ENCODE measurements around the gene DKK3.

The DKK3 gene

DNA sequence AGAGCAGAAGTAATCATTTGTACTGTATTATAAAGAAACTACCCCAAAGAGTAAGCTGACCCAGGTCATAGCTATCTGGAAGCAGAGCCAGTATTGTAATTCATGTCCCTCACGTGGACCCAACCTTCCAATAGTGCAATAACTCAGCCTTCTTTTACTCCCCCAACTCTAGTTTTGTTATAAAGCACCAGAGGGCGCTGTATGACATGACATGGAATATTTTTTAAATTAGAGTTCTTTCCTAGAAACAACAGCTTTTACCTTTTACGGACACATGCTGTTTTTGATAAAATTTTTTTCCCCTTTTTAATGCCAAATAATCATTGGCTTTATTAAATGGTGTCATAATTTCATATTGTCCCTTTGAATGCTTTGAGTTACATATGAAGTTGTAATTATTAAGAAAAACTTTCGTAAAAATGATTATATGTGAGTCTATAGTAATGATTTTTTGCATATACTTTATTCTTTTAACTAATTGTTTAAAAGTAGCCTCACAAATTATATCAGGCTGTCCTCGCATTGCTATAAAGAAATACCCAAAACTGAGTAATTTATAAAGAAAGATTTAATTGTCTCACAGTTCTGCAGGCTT is 76.9 kb downstream of the DKK3 start:
- no peaks in the 10 kb centered on the region for H3K27me3 ChIP-seq (ENCODE audit: control insufficient read depth, insufficient read depth, low read length)
- no peaks in the 10 kb centered on the region for H3K36me3 ChIP-seq (ENCODE audit: control insufficient read depth, insufficient read depth, low read length)
- no peak overlapping the region for H3K9ac ChIP-seq (ENCODE audit: low read length)
- no peak overlapping the region for H3K4me3 ChIP-seq (ENCODE audit: low read length)
- no peaks in the 10 kb centered on the region for H3K4me1 ChIP-seq (ENCODE audit: control insufficient read depth, insufficient read depth, low read length)
- H3K9me3 ChIP-seq (ENCODE audit: control insufficient read depth, low read length), result no peaks in the 10 kb centered on the region

DNA sequence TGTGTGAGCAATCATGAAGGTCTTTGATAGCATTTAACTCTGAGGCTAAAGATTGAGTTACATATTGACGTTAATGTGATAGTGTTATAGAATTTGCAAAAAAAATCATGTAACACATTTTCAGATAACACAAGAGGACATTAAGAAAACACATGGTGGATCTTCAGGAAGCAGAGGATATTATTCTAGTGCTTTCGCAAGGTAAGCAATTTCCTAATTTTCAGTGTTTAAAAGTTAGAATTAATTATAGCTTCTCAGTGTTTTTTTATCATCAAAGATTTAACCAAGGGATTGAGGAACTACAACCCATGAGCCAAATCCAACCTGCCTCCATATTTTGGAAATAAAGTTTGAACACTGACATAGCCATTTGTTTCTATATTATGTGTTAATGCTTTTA is 78.5 kb downstream of the DKK3 start:
- H3K27me3 ChIP-seq (ENCODE audit: control insufficient read depth, insufficient read depth, low read length), result no peaks in the 10 kb centered on the region
- no peaks in the 10 kb centered on the region for H3K9me3 ChIP-seq (ENCODE audit: control insufficient read depth, low read length)
- no peaks in the 10 kb centered on the region for H3K4me1 ChIP-seq (ENCODE audit: control insufficient read depth, insufficient read depth, low read length)
- no peaks in the 10 kb centered on the region for H3K36me3 ChIP-seq (ENCODE audit: control insufficient read depth, insufficient read depth, low read length)
- H3K9ac ChIP-seq (ENCODE audit: low read length), result no peak overlapping the region
- H3K4me3 ChIP-seq (ENCODE audit: low read length), result no peak overlapping the region

DNA sequence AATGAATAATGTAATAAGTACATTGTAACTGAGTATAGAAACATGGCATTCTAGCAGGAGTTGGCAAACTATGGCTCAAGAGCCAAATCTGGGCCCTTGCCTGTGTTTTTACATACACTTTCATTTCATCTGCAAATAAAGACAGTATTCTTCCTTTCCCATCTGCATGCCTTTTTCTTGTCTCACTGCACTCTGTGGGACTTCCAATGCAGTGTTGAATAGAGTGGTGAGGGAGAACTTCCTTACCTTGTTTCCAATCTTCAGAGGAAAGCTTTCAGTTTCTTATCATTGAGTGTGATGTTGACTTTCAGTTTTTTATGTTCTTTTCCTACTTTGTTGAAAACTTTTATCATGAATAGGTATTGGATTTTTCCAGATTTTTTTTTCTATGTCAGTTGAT is 84.6 kb downstream of the DKK3 start:
- Histone ChIP-seq H3K27me3 (ENCODE audit: control insufficient read depth, insufficient read depth, low read length) (no peaks in the 10 kb centered on the region), H3K36me3 (ENCODE audit: control insufficient read depth, insufficient read depth, low read length) (no peaks in the 10 kb centered on the region), H3K4me1 (ENCODE audit: control insufficient read depth, insufficient read depth, low read length) (no peaks in the 10 kb centered on the region), H3K9me3 (ENCODE audit: control insufficient read depth, low read length) (no peaks in the 10 kb centered on the region), H3K4me3 (ENCODE audit: low read length) (no peak overlapping the region), H3K9ac (ENCODE audit: low read length) (no peak overlapping the region)

DNA sequence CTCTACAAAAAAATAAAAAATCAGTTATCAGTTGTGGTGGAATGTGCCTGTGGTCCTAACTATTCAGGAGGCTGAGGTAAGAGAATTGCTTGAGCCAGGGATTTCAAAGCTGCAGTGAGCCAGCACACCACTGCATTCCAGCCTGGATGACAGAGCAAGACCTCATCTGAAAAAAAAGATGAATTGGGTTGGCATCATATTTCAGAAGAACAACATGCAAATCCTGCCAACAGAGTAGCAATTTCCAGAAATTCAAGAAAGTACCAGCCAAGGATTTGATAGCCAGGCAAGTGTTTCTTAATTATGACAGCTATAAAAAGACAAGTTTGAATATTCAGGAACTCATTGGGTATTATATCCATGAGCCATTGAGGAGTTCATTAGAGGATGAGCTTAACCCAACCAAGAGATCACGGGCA is 91.4 kb downstream of the DKK3 start:
- no peaks in the 10 kb centered on the region for H3K36me3 ChIP-seq (ENCODE audit: control insufficient read depth, insufficient read depth, low read length)
- H3K27me3 ChIP-seq (ENCODE audit: control insufficient read depth, insufficient read depth, low read length), result no peaks in the 10 kb centered on the region
- H3K4me1 ChIP-seq (ENCODE audit: control insufficient read depth, insufficient read depth, low read length), result no peaks in the 10 kb centered on the region

DNA sequence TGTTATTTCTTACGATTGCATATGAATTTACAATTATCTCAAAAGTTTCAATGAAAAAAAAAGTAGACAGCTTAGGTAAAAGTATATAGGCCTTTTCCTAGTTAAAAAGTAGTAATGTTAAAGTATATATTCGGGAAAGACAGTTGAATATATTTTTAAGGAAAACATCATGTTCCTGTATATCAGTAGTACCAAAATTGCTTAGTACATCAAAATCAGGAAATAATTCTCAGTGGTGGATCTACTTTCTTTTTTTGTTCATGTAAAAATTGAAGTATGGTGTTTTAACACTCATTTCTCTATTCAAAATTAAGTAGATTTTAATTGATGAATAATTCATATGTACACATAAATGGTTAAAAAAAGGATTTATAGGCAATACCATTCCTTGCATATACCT is 92.8 kb downstream of the DKK3 start:
- Histone ChIP-seq H3K9me3 (ENCODE audit: control insufficient read depth, low read length) (no peaks in the 10 kb centered on the region), H3K27me3 (ENCODE audit: control insufficient read depth, insufficient read depth, low read length) (no peaks in the 10 kb centered on the region), H3K4me1 (ENCODE audit: control insufficient read depth, insufficient read depth, low read length) (no peaks in the 10 kb centered on the region), H3K9ac (ENCODE audit: low read length) (no peak overlapping the region), H3K36me3 (ENCODE audit: control insufficient read depth, insufficient read depth, low read length) (no peaks in the 10 kb centered on the region), H3K4me3 (ENCODE audit: low read length) (no peak overlapping the region)

More for the DNA sequence above, 91.4 kb downstream of the DKK3 start:
- no peak overlapping the region for H3K9ac ChIP-seq (ENCODE audit: low read length)
- no peak overlapping the region for H3K4me3 ChIP-seq (ENCODE audit: low read length)
- no peaks in the 10 kb centered on the region for H3K9me3 ChIP-seq (ENCODE audit: control insufficient read depth, low read length)

DNA sequence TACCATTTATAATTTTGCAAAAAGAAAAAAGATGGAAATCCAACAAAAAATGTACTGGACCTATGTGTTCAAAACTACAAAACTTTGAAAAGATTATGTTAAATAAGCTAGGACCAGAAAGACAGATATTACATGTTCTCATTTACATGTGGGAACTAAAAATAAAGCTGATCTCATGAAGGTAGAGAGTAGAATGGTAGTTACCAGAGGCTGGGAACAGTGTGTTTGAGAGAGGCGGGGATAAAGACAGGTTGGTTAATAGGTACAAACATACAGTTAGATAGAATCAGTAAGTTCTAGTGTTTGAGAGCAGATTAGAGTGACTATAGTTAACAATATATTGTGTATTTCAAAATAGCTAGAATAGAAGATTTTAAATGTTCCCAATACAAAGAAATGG is 95.0 kb downstream of the DKK3 start:
- Histone ChIP-seq H3K9ac (ENCODE audit: low read length) (no peak overlapping the region), H3K4me1 (ENCODE audit: control insufficient read depth, insufficient read depth, low read length) (no peaks in the 10 kb centered on the region), H3K4me3 (ENCODE audit: low read length) (no peak overlapping the region), H3K36me3 (ENCODE audit: control insufficient read depth, insufficient read depth, low read length) (no peaks in the 10 kb centered on the region), H3K27me3 (ENCODE audit: control insufficient read depth, insufficient read depth, low read length) (no peaks in the 10 kb centered on the region), H3K9me3 (ENCODE audit: control insufficient read depth, low read length) (no peaks in the 10 kb centered on the region)
